SW480 (cell line): ENCODE measurements around the gene CIPC.

Experiments used
- DNase-seq: peaks from one replicate; pipeline ENCODE4 v3.0.0-alpha.2; 2016; ENCODE audit warnings: low spot score

The CIPC gene

DNA sequence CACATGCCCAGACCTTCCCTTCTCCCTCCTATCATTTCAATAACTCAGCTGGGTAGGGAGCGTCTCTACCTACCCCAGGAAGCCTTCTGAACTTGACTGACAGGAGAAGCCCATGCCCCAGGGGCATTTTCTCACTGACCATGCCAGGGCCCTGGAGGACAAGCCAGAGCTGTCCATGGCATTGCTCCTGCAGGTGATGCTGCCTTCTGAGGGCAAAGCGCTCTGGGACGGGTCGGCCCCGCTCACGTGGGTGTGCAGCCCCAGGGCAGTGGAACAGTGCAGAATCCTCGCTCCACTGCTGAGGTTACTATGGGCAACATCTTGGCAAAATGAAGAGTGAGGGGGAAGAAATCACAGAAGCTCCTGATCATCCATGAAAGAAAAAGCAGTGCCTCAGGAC is 28.5 kb upstream of the CIPC start:
- DNase-seq = no peak

DNA sequence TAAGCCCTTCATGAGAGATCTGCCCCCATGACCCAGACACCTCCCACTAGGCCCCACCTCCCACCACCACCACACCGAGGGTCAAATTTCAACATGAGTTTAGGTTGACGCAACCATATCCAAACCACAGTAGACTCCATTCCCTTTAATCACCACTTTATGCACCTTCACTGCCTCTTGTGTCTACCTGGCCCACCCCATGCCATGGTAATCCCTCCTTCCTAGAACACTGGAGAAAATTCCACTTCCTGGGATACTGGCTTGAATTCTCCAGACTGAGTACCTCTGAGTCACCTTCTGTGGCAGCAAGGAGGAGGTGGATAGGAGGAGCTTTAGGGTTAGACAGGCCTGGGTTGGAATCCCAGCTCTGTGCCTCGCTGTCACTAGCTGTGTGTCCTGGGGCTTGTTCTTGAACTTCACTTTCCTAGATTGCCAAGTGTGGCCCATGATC is 26.1 kb upstream of the CIPC start:
- DNase-seq = peak; percentile 90

DNA sequence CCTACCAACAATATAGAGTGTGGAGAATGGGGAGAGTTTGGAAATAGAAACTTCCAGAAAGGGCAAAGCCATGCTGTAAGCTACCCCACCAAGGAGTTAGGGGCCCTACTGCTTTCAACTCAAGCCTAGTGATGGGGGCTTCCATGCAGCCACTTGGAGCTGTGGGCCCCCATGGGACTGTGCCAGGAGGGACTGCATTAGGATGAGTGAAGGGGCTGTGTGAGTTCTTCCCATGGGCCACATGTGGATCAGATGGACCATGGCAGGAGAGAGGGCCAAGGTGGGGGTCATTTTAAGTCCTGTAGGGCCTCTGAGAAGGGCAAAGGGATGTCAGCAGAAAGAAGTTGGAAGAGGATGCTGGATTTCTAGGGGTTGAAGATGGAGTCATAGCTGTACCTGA is 23.1 kb upstream of the CIPC start:
- no peak for DNase-seq

DNA sequence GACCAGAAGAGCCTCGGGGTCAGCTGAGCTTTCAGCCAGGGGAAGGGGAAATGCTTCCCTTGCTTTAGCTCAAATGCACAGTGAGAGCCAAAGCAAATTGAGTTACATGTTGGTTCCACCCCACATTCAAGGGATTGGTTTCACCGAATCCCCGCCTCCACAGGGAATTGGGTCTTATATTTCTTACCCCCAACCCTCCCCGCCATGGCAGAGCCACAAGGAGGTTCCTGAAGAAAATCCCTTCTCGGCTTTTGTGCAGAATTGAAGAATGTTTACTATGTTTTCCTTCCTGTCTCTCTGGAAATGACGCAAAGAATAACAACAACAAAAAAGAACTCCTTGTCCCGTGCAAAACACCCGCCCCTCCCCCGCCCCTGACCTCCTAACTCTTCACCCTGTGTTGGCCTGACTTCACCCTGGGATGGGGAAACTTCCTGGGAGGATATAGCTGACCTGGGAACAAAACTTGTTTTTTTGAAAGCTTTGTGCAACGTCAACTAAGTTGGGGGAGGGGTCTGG is 21.9 kb upstream of the CIPC start:
- no peak for DNase-seq

DNA sequence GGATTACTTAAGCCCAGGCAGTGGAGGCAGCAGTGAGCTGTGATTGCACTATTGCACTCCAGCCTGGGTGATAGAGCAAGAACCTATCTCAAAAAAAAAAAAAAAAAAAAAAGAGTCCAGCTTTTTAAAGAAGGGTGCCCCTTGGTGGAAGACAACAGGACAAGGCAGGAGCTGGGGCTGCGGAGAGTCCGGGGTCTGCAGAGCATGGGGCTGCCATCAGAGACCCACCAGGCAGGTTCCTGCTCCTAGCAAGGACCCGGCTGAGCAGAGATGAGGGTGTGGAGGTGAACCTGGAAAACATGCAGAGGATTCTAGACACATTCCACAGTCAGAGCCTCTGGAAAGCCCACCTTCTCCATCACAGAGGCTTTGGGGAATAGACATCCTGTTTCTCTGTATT is 21.0 kb upstream of the CIPC start:
- DNase-seq = no peak

DNA sequence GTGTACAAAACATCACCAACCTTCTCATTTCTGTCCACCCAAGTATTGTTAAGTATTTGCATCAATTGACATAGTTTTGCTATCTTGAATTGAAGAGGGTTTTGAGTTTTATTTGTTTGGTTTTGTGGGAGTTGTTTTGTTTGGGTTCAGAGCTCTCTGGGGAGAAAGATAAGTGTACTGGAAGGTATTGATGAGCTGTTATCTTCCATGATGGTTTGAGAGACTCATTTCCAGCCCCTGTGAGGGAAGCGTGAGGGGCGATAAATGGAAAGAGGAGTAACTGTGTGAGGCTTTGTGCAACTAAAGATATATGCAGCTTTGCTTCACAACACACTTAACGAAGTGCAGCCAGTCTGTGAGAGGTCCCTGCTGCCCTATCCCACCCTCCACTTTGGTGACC is 15.7 kb upstream of the CIPC start:
- DNase-seq = no peak

DNA sequence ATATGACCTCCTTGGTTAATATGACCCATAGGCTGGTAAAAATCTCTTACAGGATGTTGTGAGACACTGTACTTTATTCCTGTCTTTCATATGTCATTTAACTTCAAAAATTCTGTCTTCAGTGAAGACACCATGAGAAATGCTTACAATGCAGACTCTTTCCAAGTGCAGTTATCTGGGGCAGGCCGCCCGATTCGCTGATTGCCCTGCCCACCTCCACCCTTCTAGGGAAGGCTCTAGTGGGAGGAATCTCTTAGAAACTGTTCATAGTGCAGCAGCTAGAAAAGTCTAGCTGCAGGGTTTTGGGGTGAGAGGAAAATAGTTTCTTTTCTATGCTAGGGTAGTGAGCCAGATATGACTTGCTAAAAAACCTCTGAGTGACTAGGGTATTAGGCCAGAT is 15.0 kb upstream of the CIPC start:
- no peak for DNase-seq

DNA sequence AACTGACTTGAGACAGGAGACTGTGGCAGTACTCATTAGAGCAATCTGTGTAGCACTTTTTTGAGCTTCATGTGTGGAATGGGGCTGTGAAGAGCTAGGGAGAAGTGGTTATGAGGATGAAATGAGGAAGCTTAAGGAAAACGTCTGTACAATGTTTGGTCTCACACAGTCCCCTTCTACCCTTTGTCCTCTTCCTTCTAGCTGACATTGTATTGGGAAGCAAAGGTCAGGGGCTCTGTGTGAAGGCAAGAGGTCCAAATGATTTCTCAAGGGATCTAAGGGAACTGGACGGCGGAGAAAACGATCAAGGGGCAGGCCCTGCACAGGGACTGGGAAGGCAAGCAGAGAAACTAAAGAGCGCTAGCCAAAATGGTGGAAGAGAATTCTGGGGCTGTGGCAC is 13.1 kb upstream of the CIPC start:
- no peak for DNase-seq

DNA sequence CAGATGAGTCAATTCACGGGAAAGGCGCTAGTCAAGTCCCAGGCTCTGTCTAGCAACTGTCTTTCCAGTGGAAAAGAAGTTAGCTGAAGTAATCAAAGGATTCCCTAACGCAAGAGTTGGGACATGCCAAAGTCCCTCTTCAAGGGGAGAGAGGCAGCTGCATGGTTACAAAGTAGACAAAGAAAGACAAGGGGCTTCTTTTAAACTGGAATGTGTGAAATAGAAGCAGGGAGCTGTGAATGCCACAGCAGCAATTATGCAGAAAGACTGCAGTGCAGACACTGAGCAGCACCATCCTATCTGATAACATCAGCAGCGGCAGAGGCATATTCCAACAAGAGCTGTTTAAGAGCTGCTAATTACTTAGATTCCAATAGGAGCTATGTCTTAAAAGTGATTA is 12.5 kb upstream of the CIPC start:
- no peak for DNase-seq

DNA sequence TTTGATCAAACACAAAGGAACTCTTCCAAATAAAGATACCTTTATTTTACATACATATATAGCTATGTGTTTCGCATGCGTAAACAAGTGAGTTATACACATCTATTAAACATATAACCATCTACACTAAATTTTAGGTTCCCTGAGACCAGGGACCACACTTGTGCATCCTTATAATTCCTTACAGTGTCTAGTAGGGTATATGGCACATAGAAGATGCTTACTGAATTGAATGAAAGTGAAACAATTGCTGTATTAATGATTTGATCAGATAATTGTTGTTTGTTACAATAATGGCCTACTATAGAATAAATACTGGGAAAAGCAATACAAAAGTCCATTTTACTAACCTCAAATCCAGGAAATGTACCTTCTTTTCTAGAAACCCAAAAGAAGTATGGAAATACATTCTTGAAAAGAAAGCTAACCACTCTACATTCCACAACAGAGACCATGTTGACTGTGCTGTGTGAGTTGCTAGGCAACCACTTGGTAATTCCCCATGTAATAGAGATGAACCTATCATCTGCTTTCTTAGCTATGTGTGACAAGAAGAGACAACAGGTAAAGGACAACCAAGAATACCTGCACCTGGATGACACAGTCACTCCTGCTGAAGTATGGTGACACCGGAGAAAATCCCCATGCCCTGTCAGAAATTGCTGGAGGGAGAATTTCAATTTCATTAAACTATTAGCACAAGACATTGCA is 11.9 kb upstream of the CIPC start:
- peak; percentile 54 for DNase-seq

DNA sequence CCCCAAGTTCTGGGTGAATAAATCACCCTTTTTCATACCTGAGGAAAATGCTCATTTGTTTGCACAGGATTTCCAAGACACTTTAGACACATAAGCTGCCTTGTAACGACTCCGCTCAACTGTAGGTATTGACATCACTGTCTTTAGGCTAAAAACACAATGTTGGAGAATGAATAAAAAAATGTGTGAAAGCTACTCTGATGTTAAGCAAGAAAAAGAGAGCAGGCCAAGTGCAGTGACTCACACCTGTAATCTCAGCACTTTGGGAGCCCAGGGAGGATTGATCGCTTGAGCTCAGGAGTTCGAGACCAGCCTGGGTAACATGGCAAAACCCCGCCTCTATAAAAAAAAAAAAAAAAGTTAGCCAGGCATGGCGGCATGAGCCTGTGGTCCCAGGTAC is 11.1 kb upstream of the CIPC start:
- DNase-seq = no peak

DNA sequence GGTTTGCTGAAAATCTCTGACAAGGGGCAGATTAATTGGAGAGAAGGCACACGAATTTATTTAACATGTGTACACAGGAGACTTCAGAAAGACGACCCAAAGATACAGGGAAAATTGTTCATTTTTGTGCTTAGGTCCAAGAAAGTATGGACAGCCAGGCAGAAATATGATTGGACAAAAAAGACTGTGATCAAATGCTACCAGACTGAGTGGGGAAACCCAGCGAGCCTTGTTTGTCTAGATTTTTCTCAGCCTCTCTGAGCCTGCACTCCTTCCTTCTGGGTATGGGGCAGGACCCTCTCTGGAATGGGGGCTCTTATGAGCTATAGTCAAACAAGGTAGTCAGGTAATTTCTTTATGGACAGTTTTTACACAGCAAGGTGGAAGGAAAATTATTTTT is 10.4 kb upstream of the CIPC start:
- no peak for DNase-seq

DNA sequence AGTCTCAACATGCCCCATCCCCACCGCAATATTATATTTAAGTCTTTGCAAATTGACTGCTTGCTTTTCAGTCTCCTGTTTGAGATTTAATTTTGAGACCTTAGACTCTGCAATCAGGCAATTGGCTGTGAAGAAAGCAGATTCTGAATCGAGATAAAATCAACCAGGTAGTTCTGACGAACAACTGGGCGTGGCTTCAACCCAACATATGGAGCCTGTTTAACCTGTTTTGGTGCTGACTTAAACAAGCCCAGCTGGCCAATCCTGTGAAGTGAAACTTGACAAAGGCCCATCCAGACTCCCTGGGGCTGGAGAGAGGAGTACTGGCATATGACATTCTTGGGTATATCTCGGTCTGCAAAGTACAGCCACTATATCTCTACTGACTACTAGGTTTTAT is 9.8 kb upstream of the CIPC start:
- DNase-seq = no peak

DNA sequence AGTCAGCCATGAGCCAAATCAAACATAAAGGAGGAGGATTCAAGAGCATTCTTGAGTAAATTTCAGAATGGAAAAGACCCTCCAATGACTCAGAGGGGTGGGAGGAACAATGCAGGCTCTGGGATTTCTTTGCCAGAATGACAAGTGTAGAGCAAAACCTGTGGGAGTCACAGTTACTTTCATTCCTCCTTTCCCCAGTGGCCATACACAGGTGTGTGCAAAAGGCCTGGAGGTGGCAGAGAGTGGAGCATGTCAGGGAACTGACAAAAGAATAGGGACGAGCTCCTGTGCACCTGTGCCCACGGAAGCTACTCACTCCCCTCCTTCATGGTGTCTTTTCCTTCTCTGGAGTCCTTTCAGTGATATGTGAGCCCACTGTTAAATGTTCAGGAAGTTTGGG is 9.4 kb upstream of the CIPC start:
- DNase-seq = no peak

DNA sequence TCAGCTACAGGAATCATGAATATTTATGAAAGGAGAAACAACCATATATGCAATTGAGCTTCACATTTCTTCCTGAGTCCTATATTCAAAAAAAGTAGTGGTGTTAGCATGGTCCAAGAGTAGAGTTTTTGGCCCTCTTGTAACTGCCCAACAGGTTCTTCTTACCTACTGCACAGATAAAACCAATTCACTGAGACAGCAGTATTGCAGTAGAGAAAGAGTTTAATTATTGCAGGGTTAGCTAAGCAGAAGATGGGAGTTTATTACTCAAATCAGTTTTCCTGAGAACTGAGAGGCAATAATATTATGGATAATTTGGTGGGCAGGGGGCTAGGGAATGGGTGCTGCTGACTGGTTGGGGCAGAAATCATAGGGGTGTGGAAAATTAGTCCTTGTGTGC is 6.5 kb upstream of the CIPC start:
- no peak for DNase-seq

DNA sequence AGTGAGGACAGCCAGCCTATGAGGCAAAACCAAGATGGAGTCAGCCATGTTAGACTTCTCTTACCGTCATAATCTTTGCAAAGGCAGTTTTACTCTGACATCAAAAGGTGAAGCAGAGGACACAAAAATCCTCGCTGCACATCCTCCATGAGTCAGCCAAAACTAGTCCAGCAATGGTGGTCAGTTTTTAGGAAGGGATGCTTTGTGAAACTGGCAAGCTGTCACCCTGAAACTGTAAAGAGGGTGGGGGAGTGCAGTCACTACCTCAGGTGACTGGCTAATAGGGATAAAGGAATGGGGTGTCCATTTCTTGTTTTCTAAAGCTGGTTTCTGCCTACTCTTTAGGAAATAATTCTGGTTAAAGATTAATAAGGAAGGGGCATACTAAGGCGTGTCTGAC is 5.4 kb upstream of the CIPC start:
- no peak for DNase-seq

DNA sequence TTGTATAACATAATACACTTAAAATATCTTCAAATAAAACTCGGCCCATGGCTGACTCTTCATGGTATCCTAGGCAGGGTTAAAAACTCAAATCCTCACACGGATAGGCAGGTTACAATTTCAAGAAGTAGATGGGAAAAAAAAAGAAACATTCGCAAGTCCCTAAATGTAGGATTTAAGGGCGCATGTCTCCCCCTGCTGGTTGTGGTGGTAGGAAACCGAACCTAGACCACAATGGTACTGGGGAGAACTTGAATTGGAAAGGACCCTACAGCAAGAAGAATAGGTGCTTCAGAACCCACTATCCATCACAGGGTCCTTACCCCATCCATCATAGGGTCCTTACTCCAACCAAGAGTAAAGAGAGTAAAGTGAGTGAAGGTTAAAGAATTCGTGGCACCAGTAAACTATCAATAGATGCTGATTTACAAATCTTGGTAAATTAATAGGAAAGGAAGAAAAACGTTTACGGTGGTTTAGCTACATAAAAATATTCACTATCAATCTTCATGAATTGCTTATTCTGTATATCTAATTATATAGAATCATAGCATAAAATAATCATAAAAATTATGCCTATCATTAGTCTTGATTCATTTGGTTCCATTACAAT is 3.3 kb upstream of the CIPC start:
- DNase-seq = peak; percentile 84

DNA sequence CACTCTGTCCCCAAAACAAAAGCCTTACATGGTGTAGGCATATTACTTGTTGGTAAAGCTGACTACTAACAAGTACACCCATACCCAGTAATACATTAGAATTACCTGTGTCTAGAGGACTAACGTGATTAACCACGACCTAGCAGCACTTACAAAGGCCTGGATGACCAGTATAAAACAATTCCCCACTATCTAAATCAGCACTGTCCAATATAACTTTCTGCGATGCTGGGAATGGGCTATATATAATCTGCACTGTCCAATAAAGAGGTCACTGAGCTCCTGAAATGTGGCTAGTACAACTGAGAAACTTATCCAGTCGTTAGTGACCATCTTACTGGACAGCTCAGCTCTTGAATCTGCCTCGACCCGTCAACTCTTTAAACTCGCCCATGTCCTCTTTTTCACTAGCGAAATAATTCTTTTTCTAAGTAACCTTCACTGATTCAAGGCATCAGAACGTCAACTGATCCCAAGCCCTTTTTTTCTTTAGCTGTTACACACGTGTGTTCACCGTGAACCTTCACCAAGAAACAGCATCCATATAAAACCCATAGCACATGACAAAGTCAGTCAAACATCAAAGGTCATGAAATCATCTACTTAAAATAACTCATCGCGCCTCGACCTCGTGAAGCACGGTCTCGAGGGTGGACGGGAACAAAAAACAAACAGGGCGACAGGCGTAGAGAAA is 905 bp upstream of the CIPC start:
- peak; percentile 73 for DNase-seq

DNA sequence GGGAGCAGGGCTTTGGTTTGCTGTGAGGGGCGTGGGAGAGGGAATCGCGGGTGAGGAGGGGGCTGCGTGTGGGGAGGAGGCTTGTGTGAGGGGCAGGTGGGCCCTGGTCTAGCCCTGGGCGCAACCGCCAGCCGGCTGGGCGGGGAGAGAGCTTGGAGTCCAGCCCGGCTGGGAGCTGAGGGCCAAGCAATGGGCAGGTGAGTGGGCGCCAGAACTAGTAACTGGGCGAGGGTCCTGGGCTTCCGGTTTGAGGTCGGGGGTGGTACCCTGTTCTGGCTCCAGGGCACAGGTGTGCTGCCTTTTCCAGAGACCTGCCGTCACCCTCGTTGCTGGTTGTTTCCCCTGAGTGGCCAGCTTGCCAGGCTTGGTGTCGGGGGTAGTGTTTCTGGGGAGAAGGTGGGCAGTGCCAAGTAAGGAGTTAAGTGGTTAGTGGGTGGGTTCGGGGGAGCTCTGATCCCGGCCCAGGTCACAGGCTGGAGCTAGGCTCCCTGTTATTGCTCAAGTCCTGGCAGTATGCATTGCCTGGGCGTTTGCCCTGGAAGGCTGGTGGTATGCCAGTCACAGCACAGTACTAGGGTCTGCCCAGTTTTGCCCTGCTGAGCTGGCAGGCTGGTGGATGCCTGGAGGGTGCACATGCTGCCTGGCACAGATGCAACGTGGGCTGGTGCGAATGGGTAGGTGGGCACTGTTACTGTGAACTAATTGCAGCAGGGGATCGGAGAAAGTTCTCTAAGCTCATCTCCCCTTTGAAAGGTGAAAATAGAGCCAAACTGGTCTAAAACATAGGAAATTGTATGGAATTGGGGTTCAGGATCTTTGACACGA is 683 bp downstream of the CIPC start:
- peak; percentile 17 for DNase-seq

DNA sequence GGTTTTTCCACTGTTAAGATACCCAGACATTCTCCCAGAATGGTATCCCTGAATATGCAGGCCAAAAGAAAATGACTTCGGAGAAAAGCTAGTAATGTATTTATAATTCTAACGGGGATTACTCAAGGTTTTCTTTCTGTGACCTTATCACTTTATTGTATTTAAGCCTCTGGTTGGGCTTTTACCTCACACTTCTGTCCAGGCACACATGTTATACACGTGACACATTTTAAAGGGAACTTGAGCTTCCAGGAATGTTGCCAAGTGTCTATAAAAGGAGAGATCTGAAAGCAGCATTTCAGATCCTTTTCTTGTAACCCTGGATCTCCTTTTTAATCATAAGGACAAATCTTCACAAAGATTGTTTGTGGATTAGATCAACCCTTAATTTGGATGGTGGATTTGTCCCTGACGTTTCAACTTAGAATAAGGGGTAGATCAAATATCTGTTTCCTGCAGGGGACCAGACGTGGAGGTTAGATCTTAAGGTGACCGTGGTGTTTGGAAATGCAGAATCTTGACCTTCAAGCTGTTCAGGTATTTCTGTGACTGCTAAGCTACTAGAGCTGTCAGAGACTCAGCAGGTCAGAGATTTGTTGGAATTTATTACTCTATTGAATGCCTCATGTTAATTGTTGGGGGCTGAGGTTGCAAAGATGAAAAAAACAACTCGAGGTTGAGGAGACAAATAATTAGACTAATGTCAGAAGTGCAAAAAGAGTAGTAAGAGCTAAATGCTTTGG is 1.5 kb downstream of the CIPC start:
- DNase-seq = no peak

DNA sequence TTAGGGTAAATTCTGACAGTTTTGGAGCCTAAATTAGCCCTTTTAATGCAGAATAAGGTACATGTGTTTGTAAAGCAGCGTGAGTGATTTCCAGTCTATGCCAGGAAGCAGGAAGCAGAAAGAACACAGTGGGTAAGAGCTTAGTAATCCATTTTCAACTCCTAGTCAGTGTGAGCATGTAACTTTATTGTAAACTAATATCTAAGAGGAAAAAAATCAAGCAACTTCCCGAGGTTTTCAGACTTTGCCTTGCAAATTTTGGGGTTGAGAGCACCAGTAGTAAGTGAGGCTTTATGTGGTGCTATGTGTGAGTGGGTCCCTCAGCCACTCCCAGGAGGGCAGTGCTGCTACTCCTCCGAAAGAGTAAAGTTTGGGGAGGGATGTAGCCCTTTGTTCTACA is 2.9 kb downstream of the CIPC start:
- no peak for DNase-seq

DNA sequence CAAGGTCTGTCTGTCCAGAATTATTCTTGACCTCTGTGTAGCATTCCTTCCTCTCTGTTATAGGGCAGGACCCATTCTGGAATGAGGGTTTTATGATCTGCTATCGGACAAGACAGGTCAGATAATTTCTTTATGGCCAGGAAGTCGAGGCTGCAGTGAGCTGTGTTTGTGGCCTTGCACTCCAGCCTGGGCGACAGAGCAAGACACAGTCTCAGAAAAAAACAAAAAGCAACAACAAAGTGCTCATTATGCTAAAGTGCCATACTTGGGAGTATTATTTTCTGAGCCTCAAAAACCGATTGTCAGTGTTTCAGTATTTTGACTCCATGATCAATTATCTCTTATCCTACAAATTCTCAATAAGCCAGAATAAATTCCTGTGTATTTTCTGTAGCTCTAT is 4.1 kb downstream of the CIPC start:
- DNase-seq = no peak
